ENCODE data around the gene CRB3.

The CRB3 gene

GRCh38 chr19:6453951-6454565 is 10.0 kb upstream of the CRB3 start:
- WGBS (ENCODE audit: insufficient coverage, insufficient read length), result no CpG with 5 or more reads among the region's 11 CpGs
- H3K9me3 ChIP-seq (ENCODE audit: control insufficient read depth, insufficient read depth, low read length), result peaks cover 2% of the 10 kb centered on the region; the same call in 1 of the 2 replicates
- no peak for DNase-seq (ENCODE audit: low read depth, low spot score)
- no peaks in the 10 kb centered on the region for H3K27me3 ChIP-seq (ENCODE audit: control insufficient read depth, insufficient read depth, low read length)
- 0 out of 2 replicates have a peak, but pooled peaks cover 4% of the 10 kb centered on the region for H3K4me1 ChIP-seq (ENCODE audit: control insufficient read depth, insufficient read depth, low read length)
- H3K36me3 ChIP-seq (ENCODE audit: control insufficient read depth, insufficient read depth, low read length), result peaks cover 9% of the 10 kb centered on the region
- H3K27ac ChIP-seq (ENCODE audit: low read length), result no peak overlapping the region
- no peak overlapping the region for H3K4me3 ChIP-seq (ENCODE audit: low read length)

GRCh38 chr19:6455924-6456323 is 8.1 kb upstream of the CRB3 start:
- WGBS (ENCODE audit: insufficient coverage, insufficient read length), result no CpG with 5 or more reads among the region's 15 CpGs

GRCh38 chr19:6457958-6458694 is 5.9 kb upstream of the CRB3 start:
- no peak for DNase-seq (ENCODE audit: low read depth, low spot score)
- no CpG with 5 or more reads among the region's 17 CpGs for WGBS (ENCODE audit: insufficient coverage, insufficient read length)

More at GRCh38 chr19:6455924-6456323, 8.1 kb upstream of the CRB3 start:
- H3K4me1 ChIP-seq (ENCODE audit: control insufficient read depth, insufficient read depth, low read length), result 0 out of 2 replicates have a peak, but pooled peaks cover 4% of the 10 kb centered on the region
- H3K27me3 ChIP-seq (ENCODE audit: control insufficient read depth, insufficient read depth, low read length), result no peaks in the 10 kb centered on the region
- peaks cover 9% of the 10 kb centered on the region for H3K36me3 ChIP-seq (ENCODE audit: control insufficient read depth, insufficient read depth, low read length)
- no peak for DNase-seq (ENCODE audit: low read depth, low spot score)
- no peak overlapping the region for H3K27ac ChIP-seq (ENCODE audit: low read length)
- peaks cover 2% of the 10 kb centered on the region; the same call in 1 of the 2 replicates for H3K9me3 ChIP-seq (ENCODE audit: control insufficient read depth, insufficient read depth, low read length)
- no peak overlapping the region for H3K4me3 ChIP-seq (ENCODE audit: low read length)

GRCh38 chr19:6458695-6459261 is 5.3 kb upstream of the CRB3 start:
- no CpG with 5 or more reads among the region's 16 CpGs for WGBS (ENCODE audit: insufficient coverage, insufficient read length)
- Histone ChIP-seq H3K36me3 (ENCODE audit: control insufficient read depth, insufficient read depth, low read length) (peaks cover 7% of the 10 kb centered on the region), H3K27me3 (ENCODE audit: control insufficient read depth, insufficient read depth, low read length) (no peaks in the 10 kb centered on the region), H3K9me3 (ENCODE audit: control insufficient read depth, insufficient read depth, low read length) (peaks cover 2% of the 10 kb centered on the region; the same call in 1 of the 2 replicates), H3K27ac (ENCODE audit: low read length) (no peak overlapping the region), H3K4me1 (ENCODE audit: control insufficient read depth, insufficient read depth, low read length) (0 out of 2 replicates have a peak, but pooled peaks cover 4% of the 10 kb centered on the region), H3K4me3 (ENCODE audit: low read length) (peak overlapping the region; percentile 63)
- DNase-seq (ENCODE audit: low read depth, low spot score), result no peak

More at GRCh38 chr19:6457958-6458694, 5.9 kb upstream of the CRB3 start:
- peaks cover 9% of the 10 kb centered on the region for H3K36me3 ChIP-seq (ENCODE audit: control insufficient read depth, insufficient read depth, low read length)
- H3K27ac ChIP-seq (ENCODE audit: low read length), result no peak overlapping the region
- peaks cover 2% of the 10 kb centered on the region; the same call in 1 of the 2 replicates for H3K9me3 ChIP-seq (ENCODE audit: control insufficient read depth, insufficient read depth, low read length)
- H3K4me1 ChIP-seq (ENCODE audit: control insufficient read depth, insufficient read depth, low read length), result 0 out of 2 replicates have a peak, but pooled peaks cover 4% of the 10 kb centered on the region
- no peak overlapping the region for H3K4me3 ChIP-seq (ENCODE audit: low read length)
- H3K27me3 ChIP-seq (ENCODE audit: control insufficient read depth, insufficient read depth, low read length), result no peaks in the 10 kb centered on the region

- peak; percentile 54 for DNase-seq (ENCODE audit: low read depth, low spot score)
These were observed 4.6 kb upstream of the CRB3 start, which contains the start of gene SLC25A23 for GRCh38 chr19:6459262-6460098. Gene SLC25A23 (minus strand): TSS chr19:6459792. CDS start chr19:6459628, 164 bp downstream.

GRCh38 chr19:6460099-6460884 is 3.8 kb upstream of the CRB3 start:
- DNase-seq (ENCODE audit: low read depth, low spot score), result peak; percentile 90
- WGBS (ENCODE audit: insufficient coverage, insufficient read length), result no CpG with 5 or more reads among the region's 57 CpGs
- Histone ChIP-seq H3K4me1 (ENCODE audit: control insufficient read depth, insufficient read depth, low read length) (peaks cover 4% of the 10 kb centered on the region; the same call in 1 of the 2 replicates), H3K27me3 (ENCODE audit: control insufficient read depth, insufficient read depth, low read length) (no peaks in the 10 kb centered on the region), H3K36me3 (ENCODE audit: control insufficient read depth, insufficient read depth, low read length) (no peaks in the 10 kb centered on the region; the same call in 1 of the 2 replicates), H3K9me3 (ENCODE audit: control insufficient read depth, insufficient read depth, low read length) (no peaks in the 10 kb centered on the region), H3K27ac (ENCODE audit: low read length) (no peak overlapping the region), H3K4me3 (ENCODE audit: low read length) (peak overlapping the region; percentile 63; the same call in 1 of the 2 replicates)

More at GRCh38 chr19:6459262-6460098, 4.6 kb upstream of the CRB3 start, which contains the start of gene SLC25A23:
- H3K36me3 ChIP-seq (ENCODE audit: control insufficient read depth, insufficient read depth, low read length), result peaks cover under 1% of the 10 kb centered on the region; the same call in 1 of the 2 replicates
- no peaks in the 10 kb centered on the region for H3K9me3 ChIP-seq (ENCODE audit: control insufficient read depth, insufficient read depth, low read length)
- H3K27ac ChIP-seq (ENCODE audit: low read length), result no peak within 1 kb of the TSS
- H3K27me3 ChIP-seq (ENCODE audit: control insufficient read depth, insufficient read depth, low read length), result no peaks in the 10 kb centered on the region
- peak within 1 kb of the TSS; percentile 63 for H3K4me3 ChIP-seq (ENCODE audit: low read length)
- WGBS (ENCODE audit: insufficient coverage, insufficient read length), result no CpG with 5 or more reads among the region's 70 CpGs
- H3K4me1 ChIP-seq (ENCODE audit: control insufficient read depth, insufficient read depth, low read length), result 0 out of 2 replicates have a peak, but pooled peaks cover 4% of the 10 kb centered on the region

- no peak for DNase-seq (ENCODE audit: low read depth, low spot score)
- Histone ChIP-seq H3K27me3 (ENCODE audit: control insufficient read depth, insufficient read depth, low read length) (no peaks in the 10 kb centered on the region), H3K4me3 (ENCODE audit: low read length) (peak overlapping the region; percentile 79; the same call in 1 of the 2 replicates), H3K4me1 (ENCODE audit: control insufficient read depth, insufficient read depth, low read length) (no peaks in the 10 kb centered on the region; the same call in 1 of the 2 replicates), H3K27ac (ENCODE audit: low read length) (no peak overlapping the region), H3K36me3 (ENCODE audit: control insufficient read depth, insufficient read depth, low read length) (peaks cover 6% of the 10 kb centered on the region; the same call in 1 of the 2 replicates), H3K9me3 (ENCODE audit: control insufficient read depth, insufficient read depth, low read length) (no peaks in the 10 kb centered on the region)
- no CpG with 5 or more reads among the region's 9 CpGs for WGBS (ENCODE audit: insufficient coverage, insufficient read length)
These were observed 935 bp downstream of the CRB3 start for GRCh38 chr19:6465006-6465405.

- Histone ChIP-seq H3K27me3 (ENCODE audit: control insufficient read depth, insufficient read depth, low read length) (no peaks in the 10 kb centered on the region), H3K4me3 (ENCODE audit: low read length) (no peak overlapping the region), H3K36me3 (ENCODE audit: control insufficient read depth, insufficient read depth, low read length) (peaks cover 6% of the 10 kb centered on the region), H3K4me1 (ENCODE audit: control insufficient read depth, insufficient read depth, low read length) (no peaks in the 10 kb centered on the region; the same call in 1 of the 2 replicates), H3K27ac (ENCODE audit: low read length) (no peak overlapping the region), H3K9me3 (ENCODE audit: control insufficient read depth, insufficient read depth, low read length) (no peaks in the 10 kb centered on the region)
- no CpG with 5 or more reads among the region's 8 CpGs for WGBS (ENCODE audit: insufficient coverage, insufficient read length)
- no peak for DNase-seq (ENCODE audit: low read depth, low spot score)
These were observed 1.6 kb downstream of the CRB3 start for GRCh38 chr19:6465663-6466062.

GRCh38 chr19:6466526-6467248 is 2.6 kb downstream of the CRB3 start:
- no peak for DNase-seq (ENCODE audit: low read depth, low spot score)
- WGBS (ENCODE audit: insufficient coverage, insufficient read length), result no CpG with 5 or more reads among the region's 21 CpGs
- Histone ChIP-seq H3K27me3 (ENCODE audit: control insufficient read depth, insufficient read depth, low read length) (no peaks in the 10 kb centered on the region), H3K9me3 (ENCODE audit: control insufficient read depth, insufficient read depth, low read length) (no peaks in the 10 kb centered on the region), H3K4me1 (ENCODE audit: control insufficient read depth, insufficient read depth, low read length) (peaks cover 2% of the 10 kb centered on the region), H3K36me3 (ENCODE audit: control insufficient read depth, insufficient read depth, low read length) (peaks cover 6% of the 10 kb centered on the region), H3K4me3 (ENCODE audit: low read length) (no peak overlapping the region; the same call in 1 of the 2 replicates), H3K27ac (ENCODE audit: low read length) (no peak overlapping the region)

Measured in iPS DF 6.9 (cell line).